GM23248 (cell line): ENCODE data around the gene ZC3H4.

ENCODE experiments used
- EZH2 ChIP-seq: fragments of 200-600 bp; sonication (generic); IDR thresholded peaks from 2 replicates; pipeline ENCODE4 v1.6.1; 2018; ENCODE audit warnings: antibody characterized with exemption, mild to moderate bottlenecking; ENCODE audit not compliant: insufficient read depth, poor library complexity, severe bottlenecking
- EZH2phosphoT487 ChIP-seq: fragments of 200-600 bp; sonication (generic); IDR thresholded peaks from 2 replicates; pipeline ENCODE4 v1.6.1; 2018; ENCODE audit warnings: antibody characterized with exemption, moderate library complexity, mild to moderate bottlenecking, low read depth; ENCODE audit not compliant: insufficient read depth

- TF ChIP-seq EZH2 (no peak), EZH2phosphoT487 (no peak)
These were observed 65.7 kb downstream of the ZC3H4 start for GRCh38 chr19:47047763-47048405.
